GM12864 (cell line): ENCODE measurements around the gene THRAP3.

ENCODE experiments used
- DNase-seq: peaks from one replicate; pipeline ENCODE4 v3.0.0-alpha.2; 2011; ENCODE audit warnings: low read depth
- H3K4me3 ChIP-seq: 2 replicates; pipeline ENCODE4 v1.5.1; 2011; ENCODE audit warnings: mild to moderate bottlenecking, low read depth, low read length, control low read depth
- CTCF ChIP-seq: IDR thresholded peaks from 2 replicates; pipeline ENCODE4 v1.5.1; 2011; ENCODE audit warnings: low read depth, mild to moderate bottlenecking, moderate library complexity, low read length, control low read depth, inconsistent platforms; ENCODE audit errors: missing control alignments

The THRAP3 gene

GRCh38 chr1:36203027-36203553, 21.2 kb upstream of the THRAP3 start:
- no peak for TF ChIP-seq CTCF
- no peak for DNase-seq
- no peak overlapping the region for H3K4me3 ChIP-seq

- no peak for TF ChIP-seq CTCF
- H3K4me3 ChIP-seq = no peak overlapping the region
- no peak for DNase-seq
Measured at GRCh38 chr1:36203554-36204346, 20.5 kb upstream of the THRAP3 start.

- TF ChIP-seq CTCF = no peak
- no peak overlapping the region for H3K4me3 ChIP-seq
- no peak for DNase-seq
Measured at GRCh38 chr1:36204347-36204909, 19.8 kb upstream of the THRAP3 start.

GRCh38 chr1:36206323-36206858, 17.9 kb upstream of the THRAP3 start:
- no peak for TF ChIP-seq CTCF
- DNase-seq = no peak

GRCh38 chr1:36207339-36207738, 16.9 kb upstream of the THRAP3 start:
- DNase-seq = no peak
- H3K4me3 ChIP-seq = no peak overlapping the region
- TF ChIP-seq CTCF = no peak

More at GRCh38 chr1:36206323-36206858, 17.9 kb upstream of the THRAP3 start:
- H3K4me3 ChIP-seq = no peak overlapping the region

GRCh38 chr1:36208978-36209703, 15.1 kb upstream of the THRAP3 start:
- DNase-seq = no peak
- no peak overlapping the region for H3K4me3 ChIP-seq
- no peak for TF ChIP-seq CTCF
